ENCODE data around the gene NACA2.

NACA2 gene

GRCh38 chr17:61591018-61591417 is at the start of gene NACA2:
NACA2 (minus strand) TSS chr17:61591219; CDS start chr17:61591180, 39 bp downstream.
- Histone ChIP-seq H4K20me1 (ENCODE audit: control insufficient read depth, insufficient read depth, low read depth, low read length) (no peaks in the 10 kb centered on the region), H3K27me3 (ENCODE audit: control insufficient read depth, low read length) (no peaks in the 10 kb centered on the region), H3F3A (ENCODE audit: control insufficient read depth, insufficient read depth) (no peaks in the 10 kb centered on the region), H3K4me1 (ENCODE audit: control insufficient read depth, low read length) (peaks cover 24% of the 10 kb centered on the region), H3K9me2 (replicated peaks; ENCODE audit: control insufficient read depth, low read length) (no peaks in the 10 kb centered on the region), H3K27ac (ENCODE audit: low read depth, low read length) (no peak within 1 kb of the TSS), H3K4me2 (ENCODE audit: low read length) (no peak within 1 kb of the TSS), H3K79me2 (ENCODE audit: control insufficient read depth, low read length) (no peaks in the 10 kb centered on the region), H3K36me3 (ENCODE audit: control insufficient read depth, low read length) (no peaks in the 10 kb centered on the region), H3K4me3 (ENCODE audit: low read length) (no peak within 1 kb of the TSS), H3K9me3 (ENCODE audit: control insufficient read depth, insufficient read depth, low read length) (no peaks in the 10 kb centered on the region)
- TF ChIP-seq EZH2phosphoT487 (IDR thresholded peaks at IDR 0.05; ENCODE audit: borderline replicate concordance, low read length) (no peak), CTCF (IDR thresholded peaks at IDR 0.05; ENCODE audit: low read depth, low read length, poor library complexity, severe bottlenecking) (no peak)

- Histone ChIP-seq H3F3A (ENCODE audit: control insufficient read depth, insufficient read depth) (peaks cover 3% of the 10 kb centered on the region; the same call in 1 of the 2 replicates), H3K9me3 (ENCODE audit: control insufficient read depth, insufficient read depth, low read length) (0 out of 2 replicates have a peak, but pooled peaks cover 8% of the 10 kb centered on the region), H3K4me2 (ENCODE audit: low read length) (no peak overlapping the region), H3K9me2 (replicated peaks; ENCODE audit: control insufficient read depth, low read length) (no peaks in the 10 kb centered on the region), H3K4me1 (ENCODE audit: control insufficient read depth, low read length) (peaks cover 3% of the 10 kb centered on the region; the same call in 1 of the 2 replicates), H3K4me3 (ENCODE audit: low read length) (no peak overlapping the region), H3K79me2 (ENCODE audit: control insufficient read depth, low read length) (no peaks in the 10 kb centered on the region), H4K20me1 (ENCODE audit: control insufficient read depth, insufficient read depth, low read depth, low read length) (no peaks in the 10 kb centered on the region), H3K36me3 (ENCODE audit: control insufficient read depth, low read length) (no peaks in the 10 kb centered on the region; the same call in 1 of the 2 replicates), H3K27me3 (ENCODE audit: control insufficient read depth, low read length) (no peaks in the 10 kb centered on the region), H3K27ac (ENCODE audit: low read depth, low read length) (no peak overlapping the region)
- TF ChIP-seq EZH2phosphoT487 (IDR thresholded peaks at IDR 0.05; ENCODE audit: borderline replicate concordance, low read length) (no peak), CTCF (IDR thresholded peaks at IDR 0.05; ENCODE audit: low read depth, low read length, poor library complexity, severe bottlenecking) (no peak)
Measured at GRCh38 chr17:61639818-61640217, 48.8 kb upstream of the NACA2 start.

- no peak overlapping the region for H3K4me3 ChIP-seq (ENCODE audit: low read length)
- no peak overlapping the region for H3K27ac ChIP-seq (ENCODE audit: low read depth, low read length)
- H3K27me3 ChIP-seq (ENCODE audit: control insufficient read depth, low read length) = no peaks in the 10 kb centered on the region
- no peaks in the 10 kb centered on the region; the same call in 1 of the 2 replicates for H3K36me3 ChIP-seq (ENCODE audit: control insufficient read depth, low read length)
- 0 out of 2 replicates have a peak, but pooled peaks cover 8% of the 10 kb centered on the region for H3K9me3 ChIP-seq (ENCODE audit: control insufficient read depth, insufficient read depth, low read length)
- H3K4me1 ChIP-seq (ENCODE audit: control insufficient read depth, low read length) = peaks cover 3% of the 10 kb centered on the region; the same call in 1 of the 2 replicates
- no peaks in the 10 kb centered on the region for H4K20me1 ChIP-seq (ENCODE audit: control insufficient read depth, insufficient read depth, low read depth, low read length)
- peaks cover 3% of the 10 kb centered on the region; the same call in 1 of the 2 replicates for H3F3A ChIP-seq (ENCODE audit: control insufficient read depth, insufficient read depth)
- TF ChIP-seq CTCF (IDR thresholded peaks at IDR 0.05; ENCODE audit: low read depth, low read length, poor library complexity, severe bottlenecking) (no peak), EZH2phosphoT487 (IDR thresholded peaks at IDR 0.05; ENCODE audit: borderline replicate concordance, low read length) (no peak)
- no peak overlapping the region for H3K4me2 ChIP-seq (ENCODE audit: low read length)
- no peaks in the 10 kb centered on the region for H3K79me2 ChIP-seq (ENCODE audit: control insufficient read depth, low read length)
- no peaks in the 10 kb centered on the region for H3K9me2 ChIP-seq (replicated peaks; ENCODE audit: control insufficient read depth, low read length)
Measured at GRCh38 chr17:61638087-61638486, 47.1 kb upstream of the NACA2 start.
